T47D (cell line): ENCODE data around the gene ODAD3.
A peak's percentile ranks its signal among the peaks of the same experiment; 100 is the strongest.
"Not testable (repeated sequence)": the region's sequence is repeated elsewhere in the genome, so short reads cannot be mapped to it uniquely, and the experiment has no call there.

Experiments used
- DNase-seq, 2 experiments: peaks; one replicate each; pipeline versions ENCODE4 v3.0.0 to v3.0.0-alpha.2; 2011 to 2012; ENCODE audit warnings: low read depth in 1 of 2, low spot score in 1 of 2
- JUND ChIP-seq: IDR thresholded peaks from 2 replicates; pipeline ENCODE4 v1.6.1; 2012; ENCODE audit warnings: low read depth
- in situ Hi-C: cut with HindIII; loops from 2 replicates; pipeline ENCODE4 v1.10.0; 2016; ENCODE audit warnings: low sequenced_read_pairs, low pct_unique_long_range_greater_than_20kb

The ODAD3 gene

DNA sequence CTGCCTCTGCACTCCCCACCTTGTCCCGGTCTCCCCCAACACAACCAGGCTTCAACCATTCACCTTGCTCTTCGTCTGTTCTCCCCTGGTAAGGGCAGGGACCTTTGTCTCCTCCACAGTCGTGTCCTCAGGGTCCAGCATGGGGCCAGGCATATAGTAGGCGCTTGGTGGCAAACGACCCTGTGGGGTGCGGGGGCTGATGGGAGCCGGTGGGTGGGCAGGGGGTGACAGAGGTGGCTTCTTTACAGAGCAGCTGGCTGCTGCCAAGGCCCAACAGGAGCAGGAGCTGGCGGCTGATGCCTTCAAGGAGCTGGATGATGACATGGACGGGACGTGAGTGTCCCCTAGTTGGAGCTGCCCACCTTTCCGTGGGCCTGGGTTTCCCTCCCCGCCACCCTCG lies 10.2 kb upstream of the ODAD3 start:
- no peak for DNase-seq
- in situ Hi-C loops, result no loop called here
- no peak for TF ChIP-seq JUND

DNA sequence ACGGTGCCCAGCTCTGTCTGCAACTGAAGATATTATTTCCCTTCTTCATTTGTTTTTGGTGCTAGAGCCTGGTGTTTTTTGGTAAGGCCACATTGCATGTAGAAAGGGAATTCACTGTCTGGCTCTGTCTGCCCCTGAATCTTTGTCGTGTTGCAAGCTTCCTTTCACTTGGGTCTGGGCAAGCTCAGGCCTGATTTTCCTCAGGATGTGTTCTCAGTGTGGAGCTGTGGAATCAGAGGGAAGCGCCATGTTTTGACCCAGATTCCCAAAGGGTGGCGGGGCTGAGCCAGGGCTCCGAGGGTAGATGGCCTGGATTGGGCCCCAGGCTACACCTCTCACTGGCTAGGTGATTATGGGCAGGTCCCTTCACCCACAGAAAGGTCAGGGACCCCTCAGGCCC lies 9.1 kb upstream of the ODAD3 start:
- in situ Hi-C loops, result no loop called here
- TF ChIP-seq JUND, result no peak
- no peak for DNase-seq

DNA sequence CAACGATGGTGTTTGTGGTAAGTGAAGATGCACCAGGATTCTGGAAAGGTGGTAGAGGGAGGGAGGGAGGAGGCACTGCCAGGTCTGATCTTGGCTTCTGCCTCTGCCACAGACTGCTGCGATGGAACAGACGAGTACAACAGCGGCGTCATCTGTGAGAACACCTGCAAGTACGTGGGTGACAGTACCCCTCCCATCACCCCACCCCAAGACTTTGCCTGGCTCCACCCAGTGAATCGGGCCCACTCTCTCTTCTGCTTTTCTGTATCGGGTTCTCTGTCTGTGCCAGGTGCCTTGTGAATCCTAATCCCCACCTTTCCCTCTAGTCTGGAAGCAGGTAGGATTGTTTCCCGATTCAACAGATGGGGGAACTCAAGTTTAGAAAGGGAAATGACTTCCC lies 3.0 kb upstream of the ODAD3 start:
- DNase-seq, result no peak
- TF ChIP-seq JUND, result no peak
- in situ Hi-C loops, result no loop called here

DNA sequence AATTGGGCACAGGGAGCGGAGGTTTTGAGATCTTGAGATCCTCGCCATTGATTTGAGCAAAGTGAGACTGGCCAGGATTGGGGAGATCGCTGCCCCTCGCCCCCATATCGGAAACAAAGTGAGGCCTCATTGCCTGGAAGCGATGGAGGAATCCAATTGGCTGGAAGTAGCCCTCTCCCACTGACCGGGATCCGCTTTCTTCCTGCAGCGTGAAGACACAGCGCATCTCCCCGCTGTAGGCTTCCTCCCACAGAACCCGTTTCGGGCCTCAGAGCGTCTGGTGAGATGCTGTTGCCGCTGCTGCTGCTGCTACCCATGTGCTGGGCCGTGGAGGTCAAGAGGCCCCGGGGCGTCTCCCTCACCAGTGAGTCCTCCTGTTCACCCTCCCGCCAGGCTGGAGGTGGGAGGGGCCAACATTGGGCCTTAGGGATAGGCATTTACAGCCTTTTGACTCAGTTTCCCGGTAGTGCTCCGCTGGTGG lies 952 bp upstream of the ODAD3 start:
- peak in 1 of 2 experiments; percentile 17 for DNase-seq
- in situ Hi-C loops, result no loop called here
- no peak for TF ChIP-seq JUND

DNA sequence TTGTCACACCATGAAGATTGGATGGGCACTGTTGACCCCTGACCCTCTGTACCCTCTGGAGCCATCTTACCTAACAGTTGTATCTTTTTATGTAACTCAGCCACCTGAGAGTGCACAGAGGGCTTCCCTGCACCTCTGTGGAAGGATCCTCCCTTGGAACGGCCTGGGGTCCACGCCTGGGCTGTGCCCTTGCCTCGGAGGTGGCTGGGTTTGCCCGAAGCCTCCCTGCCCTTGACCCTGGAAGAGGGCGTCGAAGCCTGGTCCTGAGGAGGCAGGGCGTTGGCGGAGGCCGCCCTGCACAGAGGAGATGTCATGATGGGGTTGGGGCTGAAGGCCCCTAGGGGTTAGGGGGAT lies 241 bp downstream of the ODAD3 start:
- TF ChIP-seq JUND, result no peak
- no peak for DNase-seq
- in situ Hi-C loops, result no loop called here

DNA sequence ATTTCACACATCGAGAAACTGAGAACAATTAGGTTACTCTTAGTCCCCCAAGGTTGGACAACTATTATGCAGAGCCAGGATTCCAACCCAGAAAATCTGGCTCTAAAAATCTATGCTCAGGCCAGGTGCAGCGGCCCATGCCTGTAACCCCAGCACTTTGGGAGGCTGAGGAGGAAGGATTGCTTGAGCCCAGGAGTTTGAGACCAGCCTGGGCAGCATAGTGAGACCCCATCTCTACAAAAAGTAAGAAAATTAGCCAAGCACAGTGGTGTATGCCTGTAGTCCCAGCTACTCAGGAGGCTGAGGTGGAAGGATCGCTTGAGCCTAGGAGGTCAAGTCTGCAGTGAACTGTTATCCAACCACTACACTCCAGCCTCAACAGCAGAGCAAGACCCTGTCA lies 1.4 kb downstream of the ODAD3 start:
- in situ Hi-C loops, DNase-seq: not testable (repeated sequence)

DNA sequence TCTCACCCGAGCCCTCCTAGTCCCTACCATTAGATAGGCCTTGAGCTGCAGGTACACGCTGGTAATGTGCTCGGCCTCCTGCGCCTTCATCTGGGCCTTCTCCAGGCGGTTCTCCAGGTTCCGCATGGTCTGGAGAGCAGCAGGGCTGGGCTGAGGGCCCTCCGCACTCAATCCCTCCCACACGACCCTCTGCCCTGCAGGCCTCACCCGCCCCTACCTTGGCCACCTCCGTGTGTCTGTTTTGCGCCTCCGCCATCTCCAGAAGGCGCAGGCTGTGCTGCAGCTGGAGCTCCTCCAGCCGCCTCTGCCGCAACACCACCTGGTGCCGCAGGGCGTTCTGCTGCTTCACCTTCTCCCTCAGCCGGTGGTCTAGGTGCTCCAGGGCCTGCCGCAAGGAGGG lies 8.3 kb downstream of the ODAD3 start:
- DNase-seq, result no peak
- TF ChIP-seq JUND, result no peak
- in situ Hi-C loops, result no loop called here

DNA sequence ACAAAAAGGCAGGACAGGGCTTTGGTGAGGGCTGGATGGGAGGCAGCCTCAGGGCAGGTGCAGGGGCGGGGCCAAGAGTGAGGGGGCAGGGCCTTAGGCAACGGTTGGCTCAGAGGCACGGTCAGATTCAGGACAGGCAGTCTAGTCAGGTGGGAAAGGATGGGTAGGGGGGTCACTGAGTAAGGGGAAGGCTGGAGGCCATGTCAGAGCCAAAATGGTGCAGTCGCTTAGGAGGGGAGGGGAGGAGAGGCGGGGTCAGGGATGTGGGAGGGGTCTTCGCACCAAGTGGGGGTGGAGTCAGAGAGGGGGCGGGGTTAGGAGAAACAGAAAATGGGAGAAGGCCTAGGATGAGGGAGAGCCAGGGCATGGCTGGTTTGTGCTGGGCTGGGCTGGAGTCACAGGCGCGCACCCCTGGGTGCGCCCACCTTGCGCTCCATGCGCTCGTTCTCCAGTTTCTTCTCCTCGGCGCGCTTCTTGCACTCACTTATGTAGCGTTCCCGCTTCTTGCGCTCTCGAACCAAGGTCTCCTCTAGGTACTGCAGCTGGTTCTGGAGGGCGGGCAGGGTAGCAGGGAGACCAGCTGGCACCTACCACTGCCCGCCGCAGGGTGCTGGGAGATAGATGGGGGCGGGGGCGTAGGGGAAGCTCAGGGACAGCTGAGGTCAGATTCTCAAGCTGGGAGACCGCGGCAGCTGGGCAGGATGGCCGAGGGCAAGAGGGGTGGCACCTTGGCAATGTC lies 9.0 kb downstream of the ODAD3 start:
- TF ChIP-seq JUND, result no peak
- in situ Hi-C loops, result no loop called here
- DNase-seq, result peak in 1 of 2 experiments; percentile 66

DNA sequence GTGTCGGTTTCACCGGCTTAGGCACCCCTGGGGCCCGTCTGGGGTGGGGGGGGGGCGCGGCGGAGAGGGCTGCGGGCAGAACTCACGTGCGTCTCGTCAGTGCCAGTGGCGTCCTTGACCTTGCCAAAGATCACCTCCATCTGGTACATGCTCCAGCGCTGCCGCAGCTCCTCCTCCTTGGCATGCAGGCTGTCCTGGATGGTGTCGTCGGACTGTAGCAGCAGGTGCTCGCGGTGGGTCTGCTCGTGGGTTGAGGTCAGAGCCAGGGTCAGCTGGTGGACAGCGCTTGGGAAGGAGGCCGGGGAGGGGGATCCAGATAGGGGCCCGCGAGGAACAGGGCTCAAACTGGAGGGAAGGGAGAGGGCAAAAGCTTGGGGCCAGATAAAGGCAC lies 11.1 kb downstream of the ODAD3 start:
- TF ChIP-seq JUND, result no peak
- in situ Hi-C loops, result no loop called here
- no peak for DNase-seq

DNA sequence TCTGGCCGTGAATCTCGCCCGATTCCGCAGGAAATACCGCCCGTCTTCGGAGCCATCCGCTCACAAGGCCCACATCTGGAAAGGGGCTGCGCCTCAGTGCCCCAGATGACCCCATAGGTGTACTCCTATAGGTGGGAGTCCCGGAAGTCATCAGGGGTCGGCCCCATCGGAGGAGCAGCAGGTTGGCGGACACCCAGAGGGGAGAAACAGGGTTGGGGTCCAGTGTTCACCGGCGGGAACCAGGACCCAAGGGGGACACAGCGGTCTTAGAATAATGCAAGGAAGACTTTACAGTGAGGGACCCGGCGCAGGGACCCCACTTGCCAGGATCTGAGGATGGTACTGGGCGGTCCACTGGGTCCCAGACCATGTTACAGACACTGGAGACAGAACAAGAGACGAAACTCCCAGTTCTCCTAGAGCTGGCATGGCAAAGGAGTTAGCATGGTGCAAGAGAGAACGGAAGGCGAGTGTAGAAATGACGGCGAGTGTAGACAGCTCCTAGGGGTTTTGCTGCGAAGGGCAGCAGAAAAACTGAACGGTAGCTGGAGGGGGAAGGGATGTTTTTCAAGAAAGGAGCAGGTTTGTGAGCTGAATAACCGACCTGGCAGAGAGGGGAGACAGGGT lies 11.6 kb downstream of the ODAD3 start:
- DNase-seq, result no peak
- no peak for TF ChIP-seq JUND
- in situ Hi-C loops, result no loop called here

DNA sequence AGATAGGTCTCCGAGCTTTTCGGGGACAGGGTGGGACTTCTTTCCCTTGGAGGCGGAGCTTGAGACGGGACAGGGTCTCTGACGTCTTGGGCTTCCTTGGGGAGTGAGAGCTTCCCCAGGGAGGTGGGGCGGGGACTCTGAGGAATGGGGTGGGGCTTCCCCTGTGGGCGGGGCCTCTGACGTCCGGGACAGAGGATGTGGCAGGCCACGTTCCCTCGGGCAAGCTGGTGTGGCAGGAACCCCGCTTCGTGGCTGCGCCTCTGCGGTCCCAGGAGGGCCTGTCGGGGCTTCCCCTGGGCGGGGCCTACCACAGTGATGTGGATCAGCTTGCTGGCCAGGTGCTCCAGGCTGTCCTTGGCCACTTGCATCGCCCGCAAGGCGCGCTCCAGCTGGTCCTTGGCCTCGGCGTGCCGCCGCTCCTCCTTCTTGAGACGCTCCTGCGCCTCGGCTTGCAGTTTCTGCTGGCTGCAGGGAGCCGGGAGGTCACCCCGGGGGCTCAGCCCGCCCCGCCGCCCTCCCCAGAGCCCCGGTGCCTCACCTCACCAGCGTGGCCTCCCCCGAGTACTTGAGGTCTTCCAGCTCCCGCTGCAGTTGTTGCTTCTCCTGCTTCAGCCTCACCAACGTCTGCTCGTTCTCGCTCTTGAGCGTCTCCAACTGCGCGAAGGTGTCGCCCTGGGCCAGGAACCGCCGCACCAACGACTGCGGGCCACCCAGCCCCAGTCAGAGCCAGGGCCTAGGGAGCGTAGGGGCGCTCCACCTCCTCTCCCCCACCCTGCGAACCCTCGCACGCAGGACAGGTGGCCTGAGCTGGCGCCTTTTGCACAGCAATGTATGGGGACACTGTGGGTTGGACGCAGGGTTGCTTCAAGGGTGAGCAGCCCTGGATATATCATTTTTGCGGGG lies 12.5 kb downstream of the ODAD3 start:
- peak; percentile 95 to 97 for DNase-seq
- in situ Hi-C loops, result no loop called here
- TF ChIP-seq JUND, result no peak

DNA sequence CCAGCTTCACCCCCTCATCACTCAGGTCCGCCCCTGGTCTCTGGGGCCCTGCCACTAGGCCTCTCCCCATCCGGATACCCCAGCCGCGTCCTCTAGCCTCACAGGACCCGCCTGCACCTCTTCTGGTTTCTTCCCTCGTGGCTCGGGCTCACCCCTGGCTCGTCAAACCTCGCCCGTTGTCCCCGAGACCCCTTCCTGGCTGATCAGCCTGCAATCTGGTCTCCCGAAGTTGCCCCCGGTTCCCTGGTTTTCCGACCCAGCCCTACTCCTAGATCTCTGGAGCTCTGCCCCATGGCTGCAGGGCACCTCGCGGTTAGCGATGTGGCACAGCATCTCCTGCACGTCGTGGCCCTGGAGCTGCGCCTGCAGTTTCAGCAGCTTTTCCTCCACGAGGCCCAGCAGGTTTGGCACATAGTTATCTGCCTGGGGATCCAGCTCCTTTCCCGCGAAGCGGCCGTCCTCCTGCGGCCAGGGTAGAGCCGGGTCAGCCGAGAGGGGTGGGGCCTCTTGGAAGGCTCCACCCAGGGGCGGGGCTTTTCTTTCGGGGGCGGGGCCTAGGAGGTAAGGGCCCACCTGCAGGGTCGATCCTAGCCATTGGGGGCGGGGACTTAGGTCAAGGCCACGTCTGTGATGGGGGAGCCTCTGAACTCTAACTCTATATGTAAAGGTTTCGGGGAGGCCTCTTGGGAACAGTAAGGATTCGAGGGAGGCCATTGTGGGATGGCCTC lies 13.4 kb downstream of the ODAD3 start:
- no peak for TF ChIP-seq JUND
- peak; percentile 88 to 90 for DNase-seq
- in situ Hi-C loops, result no loop called here
